Measurements from ENCODE around the gene CNPY4. TPM values are rescaled to one million over a fixed set of nuclear protein-coding genes. Genes with fewer than 3 reads are reported as not detected.

Gene CNPY4
- total and polyA plus RNA-seq, 5 donors, result 9.1 to 14.7 (median 12.3) TPM

DNA sequence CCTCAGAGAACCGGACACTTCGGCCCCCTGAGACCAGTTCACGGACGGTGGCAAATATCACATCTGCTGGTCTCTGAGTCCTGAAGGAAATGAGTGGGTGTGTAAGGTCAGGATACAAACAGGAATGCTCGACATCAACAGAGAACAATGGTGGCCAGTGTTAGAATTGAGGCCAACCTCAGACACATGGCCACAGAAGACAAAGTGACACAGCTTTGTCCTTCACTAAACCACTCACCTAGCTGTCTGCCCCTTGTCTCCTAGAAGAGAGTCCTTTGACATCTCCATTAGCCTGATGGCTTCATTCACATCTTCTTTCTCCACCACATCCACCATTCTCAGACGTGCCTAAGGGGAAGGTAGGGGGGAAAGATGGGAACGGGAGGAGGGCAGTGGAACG is 26.4 kb upstream of the CNPY4 start:
- no peak overlapping the region for H3K27ac ChIP-seq (ENCODE audit: low read length)
- intact Hi-C loops (cut with DNase I), result no loop called here
- 37% methylated on average over 8 of the region's 8 CpGs for WGBS
- H3K4me1 ChIP-seq (ENCODE audit: control insufficient read depth, insufficient read depth, low read length), result peaks cover 3% of the 10 kb centered on the region
- H3K27me3 ChIP-seq (ENCODE audit: control insufficient read depth, insufficient read depth), result no peaks in the 10 kb centered on the region
- H3K9me3 ChIP-seq (ENCODE audit: control insufficient read depth, low read length), result no peaks in the 10 kb centered on the region
- ATAC-seq, result no peak
- H3K4me3 ChIP-seq (ENCODE audit: low read length), result no peak overlapping the region
- DNase-seq, result no peak

DNA sequence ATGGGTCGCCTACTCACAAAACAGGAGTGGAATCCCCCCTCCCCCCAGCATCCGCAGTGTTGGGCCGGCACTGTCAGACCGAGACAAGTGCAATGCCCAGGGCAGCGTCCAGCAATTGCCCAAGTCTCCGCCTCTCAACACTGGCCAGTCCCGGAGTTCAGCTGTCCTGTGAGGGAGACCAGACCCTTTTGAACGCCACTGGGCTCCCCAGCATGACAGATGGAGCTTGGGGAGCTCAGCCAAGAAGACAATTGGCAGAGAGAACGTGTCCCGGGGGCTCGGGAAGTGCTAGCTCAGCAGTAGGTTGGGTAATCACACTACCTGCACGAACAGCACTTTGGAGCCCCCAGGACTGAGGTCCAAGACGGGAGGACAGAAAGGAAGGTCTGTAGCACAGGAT is 25.9 kb upstream of the CNPY4 start:
- 41% methylated on average over 13 of the region's 13 CpGs for WGBS
- Histone ChIP-seq H3K27me3 (ENCODE audit: control insufficient read depth, insufficient read depth) (no peaks in the 10 kb centered on the region), H3K4me3 (ENCODE audit: low read length) (no peak overlapping the region), H3K9me3 (ENCODE audit: control insufficient read depth, low read length) (no peaks in the 10 kb centered on the region), H3K27ac (ENCODE audit: low read length) (no peak overlapping the region), H3K4me1 (ENCODE audit: control insufficient read depth, insufficient read depth, low read length) (peaks cover 3% of the 10 kb centered on the region)
- ATAC-seq (no peak), DNase-seq (no peak)
- intact Hi-C loops (cut with DNase I), result no loop called here

DNA sequence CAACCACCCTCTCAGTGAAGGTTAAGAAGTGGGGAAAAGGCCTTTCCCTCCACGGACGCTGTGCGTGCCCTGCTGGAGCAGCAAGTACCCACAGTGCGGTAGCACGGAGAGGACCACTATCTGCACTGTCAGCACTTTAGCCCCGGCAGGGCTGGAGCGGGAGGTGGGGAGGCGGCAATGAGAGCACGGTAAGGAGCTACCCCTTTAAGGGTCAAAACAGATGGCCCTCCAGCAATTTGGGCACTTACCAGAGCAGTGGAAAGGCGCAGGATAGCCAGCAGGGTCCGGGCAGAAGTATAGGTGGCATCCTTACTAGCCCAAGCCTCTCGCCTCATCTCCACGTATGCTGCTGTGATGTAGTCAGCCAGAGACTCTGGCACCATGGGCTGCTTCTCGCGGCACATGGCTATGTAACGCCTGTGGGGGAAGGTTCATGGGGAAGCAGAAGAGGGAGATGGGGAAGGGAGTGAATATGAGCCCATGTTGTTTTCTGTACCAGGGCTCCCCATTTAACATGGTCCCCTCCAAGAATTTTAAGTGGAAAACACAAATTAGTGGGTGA is 25.4 kb upstream of the CNPY4 start:
- H3K27me3 ChIP-seq (ENCODE audit: control insufficient read depth, insufficient read depth), result no peaks in the 10 kb centered on the region
- no peak overlapping the region for H3K27ac ChIP-seq (ENCODE audit: low read length)
- ATAC-seq, result peak in 1 of 2 donors; percentile 5
- peaks cover 3% of the 10 kb centered on the region for H3K4me1 ChIP-seq (ENCODE audit: control insufficient read depth, insufficient read depth, low read length)
- intact Hi-C loops (cut with DNase I), result no loop called here
- no peak overlapping the region for H3K4me3 ChIP-seq (ENCODE audit: low read length)
- no peaks in the 10 kb centered on the region for H3K9me3 ChIP-seq (ENCODE audit: control insufficient read depth, low read length)
- 76% methylated on average over 16 of the region's 16 CpGs for WGBS
- no peak for DNase-seq

DNA sequence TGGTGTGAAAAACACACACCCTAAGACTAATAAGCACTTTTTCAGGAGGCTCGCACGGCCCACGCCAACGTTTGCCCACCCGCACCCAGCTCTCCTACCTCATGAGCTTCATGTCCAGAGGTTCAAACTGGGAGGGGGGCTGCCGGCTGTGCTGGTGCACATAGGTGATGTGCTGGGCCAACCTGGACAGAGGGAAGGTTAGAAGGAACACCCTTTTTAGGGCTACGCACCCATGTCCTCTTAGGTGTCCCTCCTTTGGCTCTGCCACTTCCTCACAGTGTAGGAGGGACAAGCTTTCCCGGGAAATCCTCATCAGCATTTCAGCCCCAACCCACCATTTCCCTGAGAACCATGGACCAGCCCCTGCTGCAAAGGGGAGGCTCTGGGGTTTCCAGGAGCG is 24.1 kb upstream of the CNPY4 start:
- no peak overlapping the region for H3K27ac ChIP-seq (ENCODE audit: low read length)
- WGBS, result 81% methylated on average over 9 of the region's 9 CpGs
- H3K9me3 ChIP-seq (ENCODE audit: control insufficient read depth, low read length), result no peaks in the 10 kb centered on the region
- H3K4me1 ChIP-seq (ENCODE audit: control insufficient read depth, insufficient read depth, low read length), result peaks cover 3% of the 10 kb centered on the region
- H3K27me3 ChIP-seq (ENCODE audit: control insufficient read depth, insufficient read depth), result no peaks in the 10 kb centered on the region
- ATAC-seq (no peak), DNase-seq (peak in 1 of 3 donors; percentile 62)
- H3K4me3 ChIP-seq (ENCODE audit: low read length), result no peak overlapping the region
- intact Hi-C loops (cut with DNase I), result no loop called here

DNA sequence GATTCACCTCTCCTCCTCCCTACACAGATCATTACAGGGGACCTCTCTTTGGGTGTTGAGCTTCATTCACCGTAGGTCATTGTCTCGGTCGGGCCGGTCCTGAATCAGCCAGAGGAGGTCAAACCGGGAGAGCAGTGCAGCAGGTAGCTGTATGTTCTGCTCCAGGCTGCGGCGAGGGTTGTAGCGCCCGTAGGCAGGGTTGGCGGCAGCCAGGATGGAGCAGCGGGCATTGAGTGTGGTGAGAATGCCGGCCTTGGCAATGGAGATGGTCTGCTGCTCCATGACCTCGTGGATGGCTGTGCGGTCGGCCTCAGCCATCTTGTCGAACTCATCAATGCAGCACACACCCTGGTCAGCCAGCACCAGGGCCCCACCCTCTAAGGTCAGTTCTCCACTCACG is 23.7 kb upstream of the CNPY4 start:
- DNase-seq (peak in 1 of 3 donors; percentile 35), ATAC-seq (no peak)
- H3K27me3 ChIP-seq (ENCODE audit: control insufficient read depth, insufficient read depth), result no peaks in the 10 kb centered on the region
- intact Hi-C loops (cut with DNase I), result no loop called here
- no peak overlapping the region for H3K4me3 ChIP-seq (ENCODE audit: low read length)
- peaks cover 3% of the 10 kb centered on the region for H3K4me1 ChIP-seq (ENCODE audit: control insufficient read depth, insufficient read depth, low read length)
- H3K9me3 ChIP-seq (ENCODE audit: control insufficient read depth, low read length), result no peaks in the 10 kb centered on the region
- H3K27ac ChIP-seq (ENCODE audit: low read length), result no peak overlapping the region
- WGBS, result 90% methylated on average over 17 of the region's 17 CpGs

DNA sequence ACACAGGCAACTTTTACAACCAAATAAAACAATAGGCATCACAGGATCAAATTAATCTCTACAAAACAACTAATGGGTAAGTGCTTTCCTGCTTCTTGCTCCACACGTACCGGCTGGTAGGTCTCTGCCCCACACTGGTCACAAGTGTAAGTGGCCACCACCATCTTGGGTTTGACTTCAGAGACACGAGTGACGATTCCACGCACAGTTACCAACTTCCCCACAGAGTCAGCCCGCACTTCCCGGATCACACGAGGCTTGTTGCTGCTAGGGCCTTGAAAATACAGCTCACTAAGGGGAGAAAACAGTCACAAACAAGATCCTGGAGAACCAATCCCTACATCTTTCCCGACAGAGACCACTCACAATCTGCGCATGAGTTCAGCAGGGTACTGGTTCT is 20.5 kb upstream of the CNPY4 start:
- ATAC-seq (no peak), DNase-seq (no peak)
- intact Hi-C loops (cut with DNase I), result no loop called here
- H3K4me1 ChIP-seq (ENCODE audit: control insufficient read depth, insufficient read depth, low read length), result peaks cover 7% of the 10 kb centered on the region
- H3K27me3 ChIP-seq (ENCODE audit: control insufficient read depth, insufficient read depth), result no peaks in the 10 kb centered on the region
- whole genome bisulfite sequencing, result 86% methylated on average over 10 of the region's 10 CpGs
- no peak overlapping the region for H3K27ac ChIP-seq (ENCODE audit: low read length)
- no peaks in the 10 kb centered on the region for H3K9me3 ChIP-seq (ENCODE audit: control insufficient read depth, low read length)
- no peak overlapping the region for H3K4me3 ChIP-seq (ENCODE audit: low read length)

DNA sequence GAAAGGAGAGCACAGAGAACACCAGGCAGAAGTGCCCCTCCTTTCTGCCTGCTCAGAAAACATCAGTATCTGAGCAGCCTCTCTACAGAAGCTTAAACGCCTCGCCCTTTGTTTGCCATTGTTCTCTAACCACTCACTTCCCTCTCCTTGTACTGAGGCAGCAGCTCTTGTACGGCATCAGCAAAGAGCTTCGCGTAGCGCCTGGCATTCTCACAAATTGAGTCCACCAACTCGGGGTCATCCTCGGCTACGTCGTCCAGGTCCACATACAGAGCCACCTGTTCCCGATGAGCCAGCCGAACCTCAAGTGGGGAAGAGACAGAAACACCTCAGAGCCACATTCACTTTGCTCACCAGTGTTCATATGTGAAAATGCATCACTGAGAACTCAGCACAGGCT is 20.0 kb upstream of the CNPY4 start:
- DNase-seq (no peak), ATAC-seq (no peak)
- Histone ChIP-seq H3K27me3 (ENCODE audit: control insufficient read depth, insufficient read depth) (no peaks in the 10 kb centered on the region), H3K4me3 (ENCODE audit: low read length) (no peak overlapping the region), H3K27ac (ENCODE audit: low read length) (no peak overlapping the region), H3K9me3 (ENCODE audit: control insufficient read depth, low read length) (no peaks in the 10 kb centered on the region), H3K4me1 (ENCODE audit: control insufficient read depth, insufficient read depth, low read length) (peaks cover 7% of the 10 kb centered on the region)
- intact Hi-C loops (cut with DNase I), result no loop called here
- 64% methylated on average over 12 of the region's 12 CpGs for WGBS

DNA sequence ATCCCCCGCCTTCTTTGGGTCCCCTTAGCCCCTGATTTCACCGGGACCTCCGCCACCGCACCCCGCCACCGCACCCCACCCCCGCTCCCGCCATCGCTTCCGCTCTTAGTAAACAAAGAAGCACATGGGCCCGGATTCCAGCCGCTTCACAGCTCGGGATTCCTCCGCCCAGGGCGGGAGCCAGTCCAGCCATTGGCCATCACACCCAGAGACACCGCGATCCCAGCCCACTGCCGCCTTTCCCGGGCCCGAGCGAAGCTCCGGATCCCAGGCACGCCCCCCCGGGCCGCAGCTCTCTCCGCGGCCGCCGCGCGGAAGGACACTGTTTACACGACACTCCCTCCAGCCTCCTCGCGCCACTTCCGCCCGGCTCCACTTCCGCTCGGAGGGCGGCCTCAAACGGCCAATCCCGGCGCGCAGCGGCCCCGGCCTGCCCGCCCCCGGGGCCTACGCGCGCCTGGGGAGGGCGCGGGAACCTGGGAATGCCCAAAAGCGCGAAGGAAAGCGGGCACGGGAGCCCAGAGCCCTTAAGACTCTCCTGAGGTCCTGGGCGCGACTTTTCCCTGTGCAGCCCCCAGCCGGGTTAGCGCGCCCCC is 18.9 kb upstream of the CNPY4 start:
- no peaks in the 10 kb centered on the region for H3K27me3 ChIP-seq (ENCODE audit: control insufficient read depth, insufficient read depth)
- DNase-seq (peak; percentile 95 to 97 (median 96)), ATAC-seq (peak; percentile 94)
- no peaks in the 10 kb centered on the region for H3K9me3 ChIP-seq (ENCODE audit: control insufficient read depth, low read length)
- under 1% methylated on average over 61 of the region's 61 CpGs for WGBS
- peak overlapping the region; percentile 65 for H3K4me3 ChIP-seq (ENCODE audit: low read length)
- intact Hi-C loops (cut with DNase I), result no loop called here
- H3K27ac ChIP-seq (ENCODE audit: low read length), result peak overlapping the region; percentile 40
- H3K4me1 ChIP-seq (ENCODE audit: control insufficient read depth, insufficient read depth, low read length), result peaks cover 7% of the 10 kb centered on the region

DNA sequence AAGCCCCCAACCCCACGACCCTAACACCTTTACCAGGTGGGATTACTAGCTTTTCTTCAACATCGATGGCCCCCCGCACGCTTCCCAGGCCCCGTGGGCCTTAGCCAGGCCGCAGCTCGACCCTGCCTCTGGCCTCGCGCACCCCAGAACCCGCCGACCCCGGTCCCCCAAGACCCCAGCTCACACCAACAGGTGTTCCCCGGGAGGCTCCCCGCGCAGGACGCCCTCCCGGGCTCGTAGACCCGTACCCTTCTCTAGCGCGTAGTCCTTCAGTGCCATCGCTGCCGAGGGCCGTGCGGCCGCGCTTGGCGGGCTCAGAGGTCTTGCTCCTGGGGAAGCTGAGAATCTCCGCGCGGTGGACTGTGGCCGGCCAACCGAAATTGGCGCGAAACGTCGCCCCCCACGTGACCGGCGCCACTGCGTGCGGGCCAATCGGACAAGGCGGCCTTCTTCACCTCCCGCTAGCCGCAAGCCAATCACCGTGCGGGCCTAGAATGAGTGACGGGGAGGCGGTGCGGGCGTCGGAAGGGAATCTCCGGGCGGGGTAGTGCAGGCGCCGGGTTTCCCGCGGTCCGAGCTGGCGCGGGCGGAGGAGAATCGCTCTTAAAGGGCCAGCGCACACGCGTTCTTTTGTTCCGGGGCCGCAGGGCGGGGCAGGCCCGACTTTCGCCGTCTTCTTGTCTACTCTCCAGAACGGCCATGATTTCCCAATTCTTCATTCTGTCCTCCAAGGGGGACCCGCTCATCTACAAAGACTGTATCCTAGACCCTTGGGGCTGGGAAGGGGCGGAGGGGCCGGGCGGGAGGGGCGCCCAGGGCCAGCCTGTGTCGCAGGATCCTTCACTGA is 18.2 kb upstream of the CNPY4 start, which contains the start of the genes AP4M1 and MCM7:
Gene AP4M1, plus strand, starts transcription at position 628 of the 847 bp plus-strand sequence. Its CDS starts 72 bp downstream, at position 700.
Gene MCM7, minus strand, starts transcription at position 382 of the 847 bp plus-strand sequence. Its CDS starts 103 bp downstream, at position 279.
- ATAC-seq (peak; percentile 97), DNase-seq (peak; percentile 99 to 100 (median 99))
- H3K27me3 ChIP-seq (ENCODE audit: control insufficient read depth, insufficient read depth), result no peaks in the 10 kb centered on the region
- H3K4me1 ChIP-seq (ENCODE audit: control insufficient read depth, insufficient read depth, low read length), result peaks cover 7% of the 10 kb centered on the region
- no peaks in the 10 kb centered on the region for H3K9me3 ChIP-seq (ENCODE audit: control insufficient read depth, low read length)
- WGBS, result under 1% methylated on average over 80 of the region's 80 CpGs
- peak within 1 kb of the TSS; percentile 69 for H3K4me3 ChIP-seq (ENCODE audit: low read length)
- intact Hi-C loops (cut with DNase I), result no loop called here
- peak within 1 kb of the TSS; percentile 70 for H3K27ac ChIP-seq (ENCODE audit: low read length)

DNA sequence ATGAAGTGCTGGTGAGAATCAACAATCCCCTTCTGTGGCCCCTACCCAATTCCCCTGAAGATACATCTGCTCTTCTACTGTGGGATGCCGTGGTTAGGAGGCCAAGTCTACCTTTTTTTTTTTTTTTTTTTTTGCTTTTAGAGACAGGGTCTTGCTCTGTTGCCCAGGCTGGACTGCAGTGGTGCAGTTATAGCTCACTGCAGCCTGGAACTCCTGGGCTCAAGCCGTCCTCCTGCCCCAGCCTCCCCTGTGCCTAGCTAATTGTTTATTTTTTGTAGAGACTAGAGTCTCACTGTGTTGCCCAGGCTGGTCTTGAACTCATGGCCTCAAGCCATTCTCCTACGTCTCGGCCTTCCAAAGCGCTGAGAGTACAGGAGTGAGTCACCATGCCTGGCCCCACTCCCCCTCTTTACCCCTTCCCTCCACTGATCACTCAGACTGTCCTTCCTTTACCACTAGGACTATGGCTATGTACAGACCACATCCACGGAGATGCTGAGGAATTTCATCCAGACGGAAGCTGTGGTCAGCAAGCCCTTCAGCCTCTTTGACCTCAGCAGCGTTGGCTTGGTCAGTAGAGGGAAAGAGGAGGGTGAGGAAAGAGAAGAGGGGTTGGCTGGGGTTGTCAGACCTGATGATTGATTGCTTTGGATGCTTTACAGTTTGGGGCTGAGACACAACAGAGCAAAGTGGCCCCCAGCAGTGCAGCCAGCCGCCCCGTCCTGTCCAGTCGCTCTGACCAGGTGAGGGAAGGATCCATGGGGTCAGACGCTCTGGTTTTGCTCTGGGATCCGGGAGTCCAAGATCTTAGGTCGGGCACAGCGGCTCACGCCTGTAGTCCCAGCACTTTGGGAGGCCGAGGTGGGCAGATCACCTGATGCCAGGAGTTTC is 16.2 kb upstream of the CNPY4 start:
- ATAC-seq (no peak), DNase-seq (no peak)
- intact Hi-C loops (cut with DNase I), result no loop called here
- no peak overlapping the region for H3K4me3 ChIP-seq (ENCODE audit: low read length)
- H3K4me1 ChIP-seq (ENCODE audit: control insufficient read depth, insufficient read depth, low read length), result peaks cover 7% of the 10 kb centered on the region
- H3K27ac ChIP-seq (ENCODE audit: low read length), result no peak overlapping the region
- 84% methylated on average over 17 of the region's 17 CpGs for WGBS
- no peaks in the 10 kb centered on the region for H3K9me3 ChIP-seq (ENCODE audit: control insufficient read depth, low read length)
- H3K27me3 ChIP-seq (ENCODE audit: control insufficient read depth, insufficient read depth), result no peaks in the 10 kb centered on the region
